NCI-H2081 treated with DMSO at 0.1 percent for 48 hours (cell line): ENCODE measurements around the gene MACROD1.
A peak's percentile ranks its signal among the peaks of the same experiment; 100 is the strongest.

ENCODE experiments used
- DNase-seq: peaks from one replicate; lab custom pipeline; 2025; lab: John Stamatoyannopoulos, UW

Gene MACROD1

DNA sequence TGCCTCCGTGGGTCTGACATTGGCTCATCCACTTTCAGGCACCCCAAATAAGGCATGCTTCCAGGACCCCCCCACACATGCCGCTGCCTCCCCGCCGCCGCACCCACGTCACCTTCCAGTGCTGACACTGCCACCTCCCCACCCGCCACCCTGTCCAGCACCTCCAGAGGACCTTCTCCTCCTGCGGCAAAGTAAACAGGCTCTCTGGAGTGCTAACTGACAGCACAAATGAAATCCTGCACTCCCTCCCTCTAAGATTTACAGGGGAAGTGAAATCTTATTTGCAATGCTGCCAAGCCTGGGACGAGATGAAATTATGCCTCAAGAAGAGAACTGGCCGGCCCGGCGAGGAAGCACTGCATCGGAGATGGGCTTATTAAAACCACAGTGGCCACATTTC, 35.3 kb downstream of the MACROD1 start:
- no peak for DNase-seq

DNA sequence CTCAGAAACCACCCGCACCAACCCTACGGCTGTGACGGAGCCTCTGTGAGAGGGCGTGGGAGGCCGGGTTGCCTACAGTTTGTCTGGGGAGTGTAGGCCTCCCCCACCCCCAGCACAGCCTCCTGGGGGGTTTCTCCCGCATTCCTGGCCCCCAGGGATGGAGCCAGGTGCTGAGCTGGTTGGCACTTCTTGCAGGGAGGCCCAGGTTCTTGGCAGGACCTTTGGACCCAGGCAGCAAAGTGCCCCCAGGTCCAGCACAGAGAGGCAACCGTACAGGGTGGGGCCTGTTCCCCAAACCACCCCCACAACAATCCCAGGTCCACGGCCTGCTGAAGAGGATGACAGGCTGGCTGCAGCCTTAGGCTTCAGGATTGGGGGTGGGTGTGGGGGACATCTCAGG, 36.5 kb downstream of the MACROD1 start:
- DNase-seq: no peak

- DNase-seq: no peak
Measured at GRCh38 chr11:64128255-64129006, 37.5 kb downstream of the MACROD1 start.

DNA sequence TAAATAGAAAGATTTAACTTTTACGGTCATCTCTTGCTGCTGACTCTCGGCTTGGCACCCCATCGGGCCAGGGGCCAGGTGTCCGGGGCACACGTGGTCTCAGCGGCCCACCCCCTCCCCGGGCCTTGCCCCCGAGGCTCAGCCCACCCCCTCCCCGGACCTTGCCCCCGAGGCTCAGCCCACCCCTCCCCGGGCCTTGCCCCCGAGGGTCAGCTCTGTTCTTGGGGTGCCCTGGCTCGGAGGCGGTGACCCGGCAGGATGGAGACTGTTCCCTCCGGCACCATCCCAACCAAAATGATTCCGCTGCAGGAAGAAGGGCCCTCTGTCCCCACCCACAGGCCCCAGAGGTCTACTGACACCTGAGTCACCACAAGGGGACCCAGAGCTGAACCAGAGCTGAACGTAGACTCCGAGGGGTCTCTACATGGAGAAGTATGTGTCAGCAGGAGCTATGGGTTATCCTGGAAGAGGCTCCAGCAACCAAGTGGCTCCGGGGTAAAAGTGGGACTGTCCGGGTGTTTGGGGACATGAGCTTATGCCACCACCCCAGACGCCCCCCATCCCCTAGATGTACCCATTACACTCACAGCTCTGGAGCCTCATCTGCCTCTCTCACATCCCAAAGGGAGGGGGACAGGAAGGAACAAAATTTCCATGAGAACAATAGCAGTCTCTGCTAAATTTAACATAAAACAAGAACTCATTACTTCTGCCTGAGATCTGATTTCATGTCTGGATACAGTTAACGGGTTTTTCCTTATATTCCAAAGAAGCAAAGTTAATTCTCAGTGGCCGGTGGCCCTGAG, 38.4 kb downstream of the MACROD1 start:
- DNase-seq: no peak

- DNase-seq: no peak
Measured at GRCh38 chr11:64126796-64127195, 39.1 kb downstream of the MACROD1 start.

GRCh38 chr11:64126371-64126770, 39.5 kb downstream of the MACROD1 start:
- no peak for DNase-seq

GRCh38 chr11:64125676-64126075, 40.2 kb downstream of the MACROD1 start:
- DNase-seq: no peak

DNA sequence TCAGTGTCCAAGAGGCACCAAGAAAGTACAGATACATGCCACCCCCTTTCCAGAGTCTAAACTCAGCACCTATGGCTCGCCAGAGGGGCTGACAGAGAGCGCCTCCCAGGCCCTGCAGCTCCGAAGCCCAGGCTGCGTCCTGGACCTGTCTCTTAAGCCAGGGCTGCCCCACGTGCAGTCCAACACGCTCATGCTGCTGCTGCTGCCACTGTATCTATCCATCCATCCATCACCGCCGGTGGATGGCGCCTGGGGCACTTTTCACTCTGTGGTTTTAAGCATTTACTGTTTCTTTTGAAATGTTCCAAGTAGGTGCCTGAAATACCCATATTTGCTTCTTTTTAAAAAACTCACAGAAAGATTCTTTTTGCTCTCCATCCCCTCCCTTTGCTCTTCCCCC, 41.8 kb downstream of the MACROD1 start:
- DNase-seq: no peak

- DNase-seq: no peak
Measured at GRCh38 chr11:64123679-64124078, 42.2 kb downstream of the MACROD1 start.

GRCh38 chr11:64122411-64123410, 43.2 kb downstream of the MACROD1 start:
- DNase-seq: peak; percentile 26

GRCh38 chr11:64121663-64122410, 44.1 kb downstream of the MACROD1 start:
- DNase-seq: no peak

DNA sequence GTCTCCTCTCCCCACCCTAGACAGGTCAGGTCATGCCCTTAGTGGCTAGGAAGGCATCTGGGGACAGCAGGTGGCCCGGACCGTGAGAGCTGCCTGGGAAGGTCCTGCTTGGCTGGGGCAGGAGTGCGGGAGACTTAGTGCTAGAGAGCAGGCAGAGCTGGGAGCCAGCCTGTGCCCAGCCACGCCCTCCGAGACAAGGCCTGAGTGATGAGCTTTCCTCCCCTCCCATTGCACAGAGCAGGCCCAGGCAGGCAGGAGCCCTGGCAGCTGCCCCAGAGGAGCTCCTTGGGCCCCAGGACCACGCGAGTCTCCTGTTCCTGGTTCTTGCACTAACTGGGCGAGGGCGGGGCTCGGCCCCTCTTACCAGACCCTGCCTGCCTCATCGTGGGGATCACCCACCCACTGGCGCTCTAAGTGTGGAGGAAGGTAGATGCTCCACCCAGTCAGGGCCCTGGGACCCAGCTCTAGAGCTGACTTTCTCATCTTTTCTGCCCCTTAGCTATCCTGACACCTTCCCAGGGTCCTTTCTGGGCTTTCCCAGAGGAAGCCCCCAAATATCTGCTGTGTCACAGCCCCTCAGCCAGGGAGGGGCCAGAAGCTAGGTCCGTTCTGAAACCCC, 44.9 kb downstream of the MACROD1 start:
- no peak for DNase-seq

- DNase-seq: no peak
Measured at GRCh38 chr11:64119700-64120099, 46.2 kb downstream of the MACROD1 start.

GRCh38 chr11:64118876-64119665, 46.8 kb downstream of the MACROD1 start:
- no peak for DNase-seq

DNA sequence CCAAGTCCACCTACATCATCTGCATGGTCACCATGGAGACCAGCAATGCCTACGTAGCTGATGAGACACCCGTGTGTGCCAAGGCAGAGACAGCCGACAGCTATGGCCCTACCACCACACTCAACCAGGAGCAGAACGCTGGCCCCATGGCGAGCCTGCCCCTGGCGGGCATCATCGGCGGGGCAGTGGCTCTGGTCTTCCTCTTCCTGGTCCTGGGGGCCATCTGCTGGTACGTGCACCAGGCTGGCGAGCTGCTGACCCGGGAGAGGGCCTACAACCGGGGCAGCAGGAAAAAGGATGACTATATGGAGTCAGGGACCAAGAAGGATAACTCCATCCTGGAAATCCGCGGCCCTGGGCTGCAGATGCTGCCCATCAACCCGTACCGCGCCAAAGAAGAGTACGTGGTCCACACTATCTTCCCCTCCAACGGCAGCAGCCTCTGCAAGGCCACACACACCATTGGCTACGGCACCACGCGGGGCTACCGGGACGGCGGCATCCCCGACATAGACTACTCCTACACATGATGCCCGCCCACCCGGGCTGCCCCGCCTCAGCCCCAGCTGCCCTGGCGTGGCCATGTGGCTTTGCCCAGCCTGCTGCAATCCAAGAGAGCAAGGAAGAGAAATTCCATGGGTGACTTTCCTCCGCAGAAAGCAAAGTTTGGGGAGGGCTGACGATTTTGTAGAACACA, 48.0 kb downstream of the MACROD1 start:
- no peak for DNase-seq

DNA sequence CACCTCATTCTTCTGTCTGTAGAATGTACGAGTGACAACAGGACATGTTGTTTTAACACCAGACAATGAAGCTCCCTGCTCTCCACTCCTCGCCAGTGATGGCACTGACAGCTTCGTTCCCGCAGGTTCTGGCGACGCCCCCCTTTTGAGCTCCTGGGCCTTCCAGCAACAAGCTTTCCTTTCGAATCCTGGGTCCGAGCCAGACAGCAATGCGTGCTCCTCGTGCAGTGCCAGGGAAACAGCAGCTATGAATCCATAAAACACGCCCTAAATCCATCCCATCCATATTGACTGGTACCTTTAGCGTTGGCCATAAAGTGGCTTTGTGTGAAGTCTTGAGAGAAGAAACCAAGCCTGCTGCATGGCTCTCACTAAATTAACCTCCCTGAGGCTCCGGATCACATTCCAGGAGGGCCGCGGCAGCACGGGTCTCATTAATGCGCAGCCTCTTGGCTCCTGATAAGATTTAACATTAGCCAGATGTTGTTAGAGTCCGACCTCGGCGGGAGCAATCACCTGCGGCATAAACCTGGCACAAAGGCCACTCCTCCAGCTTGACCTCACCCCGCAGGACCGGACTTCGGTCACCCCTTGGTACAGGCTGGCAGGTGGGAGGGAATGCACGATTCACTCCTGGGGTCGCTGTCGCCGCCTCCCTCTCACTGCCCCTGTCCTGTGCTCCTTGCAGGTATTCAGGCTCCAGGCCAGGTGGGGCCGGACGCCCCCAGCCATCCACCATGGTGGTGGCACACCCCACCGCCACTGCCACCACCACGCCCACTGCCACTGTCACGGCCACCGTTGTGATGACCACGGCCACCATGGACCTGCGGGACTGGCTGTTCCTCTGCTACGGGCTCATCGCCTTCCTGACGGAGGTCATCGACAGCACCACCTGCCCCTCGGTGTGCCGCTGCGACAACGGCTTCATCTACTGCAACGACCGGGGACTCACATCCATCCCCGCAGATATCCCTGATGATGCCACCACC, 50.1 kb downstream of the MACROD1 start:
- no peak for DNase-seq

- DNase-seq: no peak
Measured at GRCh38 chr11:64114231-64114630, 51.7 kb downstream of the MACROD1 start.

- DNase-seq: no peak
Measured at GRCh38 chr11:64113462-64113780, 52.5 kb downstream of the MACROD1 start.
